Thoracic aorta (tissue), 2 donors: ENCODE data around the gene PXYLP1. TPM values are rescaled to one million over a fixed set of nuclear protein-coding genes. Genes with fewer than 3 reads are reported as not detected.

Experiments used
- ATAC-seq: fragments of 150-250 bp; one replicate; pipeline ENCODE4 v1.8.0; 2017; ENCODE audit warnings: low read depth; ENCODE audit not compliant: insufficient number of reproducible peaks, low FRiP score
- DNase-seq: peaks from one replicate; pipeline ENCODE4 v3.0.0-alpha.2; 2020; ENCODE audit warnings: low spot score
- H3K27ac ChIP-seq, 2 donors: fragments of 200-600 bp; sonication (generic); 1 replicate in 1 of 2; 2 replicates in 1 of 2; pipeline ENCODE4 v1.5.1; 2016; ENCODE audit warnings: mild to moderate bottlenecking in 2 of 2, moderate library complexity in 2 of 2
- H3K27me3 ChIP-seq: fragments of 200-600 bp; sonication (generic); replicated peaks from 2 replicates; pipeline ENCODE4 v1.6.0; 2016; ENCODE audit warnings: mild to moderate bottlenecking; ENCODE audit not compliant: insufficient read depth
- H3K36me3 ChIP-seq: fragments of 200-600 bp; sonication (generic); one replicate; pipeline ENCODE4 v1.5.1; 2016
- H3K4me1 ChIP-seq, 2 donors: fragments of 200-600 bp; sonication (generic); 1 replicate in 1 of 2; 2 replicates in 1 of 2; pipeline versions ENCODE4 v1.5.1 to v1.6.0; 2016; ENCODE audit warnings: low read depth in 2 of 2, mild to moderate bottlenecking in 1 of 2; ENCODE audit not compliant: control insufficient read depth in 1 of 2
- H3K4me3 ChIP-seq: fragments of 200-600 bp; sonication (generic); 2 replicates; pipeline ENCODE4 v1.5.1; 2016; ENCODE audit warnings: mild to moderate bottlenecking
- H3K9me3 ChIP-seq: fragments of 200-600 bp; sonication (generic); 2 replicates; pipeline ENCODE4 v1.5.1; 2016
- CTCF ChIP-seq: fragments of 200-600 bp; sonication (generic); IDR thresholded peaks from one replicate; pipeline ENCODE4 v1.5.1; 2019; ENCODE audit warnings: antibody characterized with exemption
- total RNA-seq, 2 donors: library from RNA; depleted of rRNA; stranded (reverse); fragments of >200 nt; gene quantifications; one replicate each; pipeline versions ENCODE4 v1.1.0 to v1.2.3, GENCODE V29; 2016

The PXYLP1 gene
- total RNA-seq = 10 to 100 TPM; 15.2 to 23.2 TPM

- Histone ChIP-seq H3K9me3 (no peaks in the 10 kb centered on the region), H3K36me3 (no peaks in the 10 kb centered on the region)
Observed at GRCh38 chr3:141231101-141231951, at the start of gene PXYLP1. TSS of gene PXYLP1 (plus strand) at chr3:141231825. CDS start at chr3:141260176, 28,351 bp downstream.

GRCh38 chr3:141183606-141184005 is 48.0 kb upstream of the PXYLP1 start:
- Histone ChIP-seq H3K4me3 (no peak overlapping the region), H3K36me3 (no peaks in the 10 kb centered on the region), H3K9me3 (no peaks in the 10 kb centered on the region), H3K4me1 (no peaks in the 10 kb centered on the region), H3K27ac (no peak overlapping the region), H3K27me3 (no peaks in the 10 kb centered on the region)
- TF ChIP-seq CTCF = no peak
- DNase-seq (no peak), ATAC-seq (no peak)

More at GRCh38 chr3:141231101-141231951, at the start of gene PXYLP1:
- Histone ChIP-seq H3K4me1 (peaks cover 0 to 27% of the 10 kb centered on the region in 2 donors), H3K27ac (peak within 1 kb of the TSS; percentile 68 to 71), H3K4me3 (peak within 1 kb of the TSS; percentile 89), H3K27me3 (no peaks in the 10 kb centered on the region)
- ATAC-seq (peak; percentile 83), DNase-seq (peak; percentile 80)
- peak; percentile 47 for TF ChIP-seq CTCF

GRCh38 chr3:141184430-141184829 is 47.2 kb upstream of the PXYLP1 start:
- ATAC-seq = no peak
- TF ChIP-seq CTCF = no peak

GRCh38 chr3:141191097-141191749 is 40.4 kb upstream of the PXYLP1 start:
- no peak overlapping the region for H3K4me3 ChIP-seq
- H3K4me1 ChIP-seq = no peaks in the 10 kb centered on the region
- H3K27me3 ChIP-seq = no peaks in the 10 kb centered on the region
- ATAC-seq (no peak), DNase-seq (no peak)
- no peak for TF ChIP-seq CTCF
- no peak overlapping the region for H3K27ac ChIP-seq
- H3K9me3 ChIP-seq = no peaks in the 10 kb centered on the region
- H3K36me3 ChIP-seq = no peaks in the 10 kb centered on the region

More at GRCh38 chr3:141184430-141184829, 47.2 kb upstream of the PXYLP1 start:
- Histone ChIP-seq H3K27ac (no peak overlapping the region), H3K9me3 (no peaks in the 10 kb centered on the region), H3K4me3 (no peak overlapping the region), H3K27me3 (no peaks in the 10 kb centered on the region), H3K4me1 (no peaks in the 10 kb centered on the region), H3K36me3 (no peaks in the 10 kb centered on the region)
- DNase-seq = no peak

- peak; percentile 98 for TF ChIP-seq CTCF
- DNase-seq (peak; percentile 95), ATAC-seq (peak; percentile 95)
- Histone ChIP-seq H3K27me3 (no peaks in the 10 kb centered on the region), H3K9me3 (no peaks in the 10 kb centered on the region), H3K27ac (no peak overlapping the region), H3K4me3 (no peak overlapping the region), H3K4me1 (no peaks in the 10 kb centered on the region), H3K36me3 (no peaks in the 10 kb centered on the region)
Observed at GRCh38 chr3:141192345-141192744, 39.3 kb upstream of the PXYLP1 start.
